GM12878 (cell line): Measurements from ENCODE around the gene MICAL3. TPM values are rescaled to one million over a fixed set of nuclear protein-coding genes. Genes with fewer than 3 reads are reported as not detected.

ENCODE experiments used
- ATAC-seq: fragments of 200-7000 bp; cut with Tn5 transposase; 3 replicates; pipeline ENCODE4 v1.9.1; 2020; ENCODE audit warnings: mild to moderate bottlenecking, moderate library complexity
- BruUV-seq: library from RNA; stranded (reverse); fragments of 400-500 nt; replicated peaks from 2 replicates; lab custom pipeline; 2021; lab: Mats Ljungman, UMichigan
- CTCF ChIA-PET: fragments of 300-600 bp; sonication (Branson Sonifier 250); formaldehyde crosslinking; extraction: SDS; loops from one replicate; lab custom pipeline; 2021; ENCODE audit warnings: inconsistent platforms; lab: Yijun Ruan, JAX
- POLR2A ChIA-PET: fragments of 350-600 bp; formaldehyde crosslinking; extraction: SDS; loops from one replicate; lab custom pipeline; 2021; ENCODE audit warnings: inconsistent platforms; lab: Charles Lee
- RAD21 ChIA-PET: fragments of 300-600 bp; sonication (Branson Sonifier 250); formaldehyde crosslinking; loops from one replicate; lab custom pipeline; 2023; ENCODE audit warnings: antibody characterized with exemption; ENCODE audit not compliant: unreplicated experiment; lab: Charles Lee
- SMC1A ChIA-PET: fragments of 300-600 bp; sonication (Branson Sonifier 250); formaldehyde crosslinking; loops from one replicate; lab custom pipeline; 2023; ENCODE audit not compliant: unreplicated experiment, uncharacterized antibody; lab: Charles Lee
- DNase-seq: peaks from one replicate; pipeline ENCODE4 v3.0.0-alpha.2; 2011; ENCODE audit warnings: low read depth, low spot score
- FAIRE-seq: peaks from 3 replicates; lab custom pipeline; 2011; peaks lifted over from hg19 to GRCh38; lab: Jason Lieb, UNC
- H2AFZ ChIP-seq: 2 replicates; pipeline ENCODE4 v1.6.0; 2011; ENCODE audit warnings: low read depth, low read length, control low read depth; ENCODE audit not compliant: control insufficient read depth
- H3K27ac ChIP-seq: 2 replicates; pipeline ENCODE4 v1.5.1; 2011; ENCODE audit warnings: control low read depth; ENCODE audit not compliant: control insufficient read depth, insufficient read depth
- H3K27me3 ChIP-seq, 2 experiments: replicated peaks in 1 of 2; 2 replicates each; pipeline versions ENCODE4 v1.6.0 to v1.6.1; 2011; ENCODE audit warnings: low read length in 1 of 2; ENCODE audit not compliant: control insufficient read depth in 2 of 2, insufficient read depth in 2 of 2
- H3K36me3 ChIP-seq, 2 experiments: 2 replicates each; pipeline ENCODE4 v1.5.1; 2011; ENCODE audit warnings: low read length in 1 of 2; ENCODE audit not compliant: control insufficient read depth in 2 of 2, insufficient read depth in 2 of 2
- H3K4me1 ChIP-seq: 2 replicates; pipeline ENCODE4 v1.6.1; 2011; ENCODE audit warnings: mild to moderate bottlenecking, low read length, moderate library complexity, mixed read lengths; ENCODE audit not compliant: control insufficient read depth, insufficient read depth
- H3K4me2 ChIP-seq: 2 replicates; pipeline ENCODE4 v1.6.0; 2011; ENCODE audit warnings: control low read depth; ENCODE audit not compliant: control insufficient read depth, insufficient read depth
- H3K4me3 ChIP-seq: fragments of 200-600 bp; sonication (generic); 2 replicates; pipeline ENCODE4 v1.5.1; 2016
- H3K79me2 ChIP-seq: 2 replicates; pipeline ENCODE4 v1.6.0; 2011; ENCODE audit warnings: low read length; ENCODE audit not compliant: control insufficient read depth, insufficient read depth
- H3K9ac ChIP-seq: 2 replicates; pipeline ENCODE4 v1.8.0; 2011; ENCODE audit warnings: low read length, control low read depth, mixed read lengths; ENCODE audit not compliant: control insufficient read depth, insufficient read depth
- H3K9me3 ChIP-seq: replicated peaks from 3 replicates; pipeline ENCODE4 v1.5.1; 2011; ENCODE audit warnings: mild to moderate bottlenecking, low read length; ENCODE audit not compliant: control insufficient read depth, insufficient read depth
- H4K20me1 ChIP-seq: 2 replicates; pipeline ENCODE4 v1.6.0; 2011; ENCODE audit not compliant: control insufficient read depth, insufficient read depth
- BMI1 ChIP-seq: fragments of 450-650 bp; IDR thresholded peaks from 2 replicates; pipeline ENCODE4 v1.6.1; 2016; ENCODE audit warnings: mild to moderate bottlenecking, moderate library complexity, borderline replicate concordance
- BRCA1 ChIP-seq: IDR thresholded peaks from 2 replicates; pipeline ENCODE4 v1.6.1; 2011; ENCODE audit warnings: low read depth, low read length, improper control_type of control experiment
- CTCF ChIP-seq, 3 experiments: IDR thresholded peaks in 2 of 3; conservative IDR thresholded peaks in 1 of 3; 2 replicates each; pipeline ENCODE4 v1.5.1; 2011; ENCODE audit warnings: low read depth in 3 of 3, low read length in 3 of 3, mild to moderate bottlenecking in 3 of 3, control low read depth in 2 of 3, moderate library complexity in 2 of 3, inconsistent platforms in 1 of 3, mixed read lengths in 1 of 3; ENCODE audit not compliant: control insufficient read depth in 2 of 3, insufficient read depth in 1 of 3; ENCODE audit errors: extremely low read depth in 1 of 3
- EED ChIP-seq: sonication (generic); IDR thresholded peaks from 2 replicates; pipeline ENCODE4 v1.6.1; 2016; ENCODE audit warnings: antibody characterized with exemption, low read depth
- EGR1 ChIP-seq, 2 experiments: IDR thresholded peaks; 1 replicate in 1 of 2; 2 replicates in 1 of 2; pipeline ENCODE4 v1.6.1; 2011 to 2012; ENCODE audit warnings: low read depth in 2 of 2, low read length in 2 of 2, borderline replicate concordance in 1 of 2, mild to moderate bottlenecking in 1 of 2, moderate library complexity in 1 of 2
- ELK1 ChIP-seq: IDR thresholded peaks from 2 replicates; pipeline ENCODE4 v1.6.1; 2012; ENCODE audit warnings: low read depth, low read length, improper control_type of control experiment
- ETV6 ChIP-seq, 2 experiments: fragments of 450-650 bp in 1 of 2; IDR thresholded peaks in 1 of 2; conservative IDR thresholded peaks in 1 of 2; 2 replicates each; pipeline ENCODE4 v1.6.1; 2014; ENCODE audit warnings: antibody characterized with exemption in 1 of 2, borderline replicate concordance in 1 of 2, low read depth in 1 of 2, mild to moderate bottlenecking in 1 of 2, moderate library complexity in 1 of 2
- FOS ChIP-seq: IDR thresholded peaks from 3 replicates; pipeline ENCODE4 v1.6.1; 2011; ENCODE audit warnings: borderline replicate concordance; ENCODE audit not compliant: insufficient read length; ENCODE audit errors: extremely low read depth
- KDM1A ChIP-seq: fragments of 200-600 bp; sonication (generic); IDR thresholded peaks from 2 replicates; pipeline ENCODE4 v1.6.1; 2016; ENCODE audit warnings: borderline replicate concordance
- MYC ChIP-seq: IDR thresholded peaks from 2 replicates; pipeline ENCODE4 v1.6.1; 2011; ENCODE audit warnings: mild to moderate bottlenecking, low read length, moderate library complexity, inconsistent platforms; ENCODE audit not compliant: insufficient read depth, insufficient replicate concordance, insufficient read length, severe bottlenecking
- ZBTB33 ChIP-seq: fragments of 450-650 bp; IDR thresholded peaks from 2 replicates; pipeline ENCODE4 v1.6.1; 2017; ENCODE audit warnings: mild to moderate bottlenecking
- WGBS: methylation state at CpG from one replicate; pipeline ENCODE4 v1.1.6; 2016; ENCODE audit warnings: low lambda C conversion rate; ENCODE audit not compliant: insufficient replicate concordance, insufficient coverage; ENCODE audit errors: missing lambda C conversion rate; 5-methylcytosine and 5-hydroxymethylcytosine counted together
- in situ Hi-C: fragments of 300-500 bp; cut with MboI; formaldehyde crosslinking; loops from 9 replicates; pipeline ENCODE4 v1.14.3; 2018; ENCODE audit warnings: mixed read lengths
- intact Hi-C: fragments of 100-400 bp; cut with micrococcal nuclease; formaldehyde crosslinking; loops from one replicate; pipeline ENCODE4 v1.14.2; 2022; ENCODE audit not compliant: unreplicated experiment
- polyA plus RNA-seq, 11 experiments: library from polyadenylated mRNA; depleted of rRNA in 4 of 11; unstranded in 6 of 11; stranded (reverse) in 5 of 11; fragments of >200 nt; fragmentation: Nextera tagmentation in 4 of 11; fragmentation: Illumina TruSeq in 1 of 11; extraction: Ambion mirVana in 4 of 11; extraction: Trizol in 1 of 11; gene quantifications; 1 replicate in 1 of 11; 2 replicates in 10 of 11; pipeline versions ENCODE4 v1.2.1 to v1.2.3, GENCODE V29; 2011 to 2016; ENCODE audit warnings: inconsistent platforms in 2 of 11, missing spikeins in 2 of 11, low read depth in 1 of 11
- total RNA-seq, 4 experiments: library from RNA; depleted of rRNA in 3 of 4; stranded (reverse); fragments of >200 nt in 3 of 4; fragmentation: Illumina TruSeq in 1 of 4; extraction: Trizol in 1 of 4; gene quantifications; 2 replicates each; pipeline versions ENCODE4 v1.2.1 to v1.2.3, GENCODE V29; 2013 to 2021

MICAL3 gene
- total and polyA plus RNA-seq, 10 of the 15 experiments (the other 5 are each of a cell fraction or from before 2014, with no cell fraction given), result 2.6 to 92.2 (median 24.0) TPM

DNA sequence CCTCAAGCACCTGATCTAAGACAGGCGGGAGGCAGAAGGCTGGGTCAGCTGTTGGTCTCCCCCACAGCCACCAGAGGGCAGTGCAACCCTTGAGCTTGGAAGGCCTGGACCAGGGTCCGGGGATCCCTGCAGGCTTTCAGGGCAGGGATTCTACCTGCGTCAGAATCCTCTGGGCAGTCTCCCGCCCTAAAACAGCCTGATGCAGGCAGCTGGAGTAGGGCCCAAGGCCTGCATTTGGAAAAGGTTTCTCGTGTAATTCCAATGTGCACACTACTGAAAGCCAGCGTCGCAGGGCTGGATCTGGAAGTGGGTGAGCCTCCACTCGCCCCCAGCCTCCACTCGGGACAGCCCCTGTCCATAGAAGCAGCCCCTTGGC, 281.8 kb downstream of the MICAL3 start (continued):
- TF ChIP-seq CTCF (IDR thresholded peaks at IDR 0.05 in 2 of 3, conservative IDR thresholded peaks at IDR 0.05 in 1 of 3; ENCODE audit: control insufficient read depth in 2 of 3, extremely low read depth in 1 of 3, insufficient read depth in 1 of 3, low read depth in 3 of 3, low read length in 3 of 3) (peak; percentile 84 to 94 (median 90)), BMI1 (no peak), EED (peak; percentile 24; the same call in 1 of the 2 replicates), EGR1 (IDR thresholded peaks at IDR 0.05; ENCODE audit: borderline replicate concordance in 1 of 2, low read depth in 2 of 2, low read length in 2 of 2) (0 out of 3 replicates have a peak, but pooled peaks of 1 of the 2 experiments have one; percentile 16)

DNA sequence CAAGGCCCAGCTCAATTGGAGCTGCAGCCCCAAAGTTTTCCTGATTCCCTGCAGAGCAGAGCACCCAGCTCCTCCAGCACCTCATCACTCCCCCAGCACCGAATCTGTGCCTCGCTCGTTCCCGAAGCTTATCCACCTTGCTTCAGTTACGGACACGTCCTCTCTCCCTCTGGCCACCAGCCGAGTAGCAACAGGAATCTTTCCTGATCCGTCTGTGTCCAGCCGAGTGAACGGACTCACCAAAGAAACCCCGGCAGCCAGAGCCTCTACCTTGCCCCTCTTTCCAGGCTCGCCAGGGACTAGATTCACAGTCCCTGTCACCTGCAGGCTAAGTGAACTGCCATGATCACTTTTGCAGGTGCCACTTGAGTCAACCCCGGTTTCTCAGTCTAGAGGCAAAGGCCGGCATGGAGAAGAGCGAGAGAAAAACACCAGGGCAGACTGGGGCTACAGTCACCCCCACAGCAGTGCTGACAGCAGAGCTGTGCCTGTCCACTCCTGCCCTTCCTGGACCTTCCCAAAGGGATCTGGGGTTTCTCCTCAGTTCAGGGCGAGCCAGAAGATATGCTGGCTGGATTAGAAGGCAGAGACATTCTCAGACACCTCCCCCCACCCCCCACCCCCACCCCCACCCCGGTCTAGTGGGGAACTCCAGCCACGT, 282.4 kb downstream of the MICAL3 start:
- ChIA-PET RAD21 (interaction anchor here (0.5 to 4.4 kb wide), 17 partner anchors 11 to 334 kb away, joined by 3 to 58 read pairs (median 4); no protein-coding TSS in a partner anchor), POLR2A (interaction anchor here (0.6 to 1.3 kb wide), 3 partner anchors 43 to 143 kb away, joined by 4 to 5 read pairs (median 4); partner anchors contain the start of gene BCL2L13), SMC1A (interaction anchor here (0.7 to 5.5 kb wide), 17 partner anchors 19 to 337 kb away, joined by 3 to 46 read pairs (median 5); partner anchors contain the start of genes BCL2L13 and PEX26), CTCF (interaction anchor here (1.0 to 4.7 kb wide), 27 partner anchors 8 to 333 kb away, joined by 3 to 101 read pairs (median 5); no protein-coding TSS in a partner anchor)
- H3K9ac ChIP-seq, result no peak overlapping the region
- no peaks in the 10 kb centered on the region for H3K9me3 ChIP-seq
- peak overlapping the region; percentile 58 for H3K27ac ChIP-seq
- peak; percentile 40 for DNase-seq
- no peak overlapping the region for H3K4me3 ChIP-seq
- H3K4me1 ChIP-seq, result peaks cover 7% of the 10 kb centered on the region
- H4K20me1 ChIP-seq, result no peaks in the 10 kb centered on the region
- H3K27me3 ChIP-seq, result no peaks in the 10 kb centered on the region
- WGBS, result 63% methylated on average over 18 of the region's 18 CpGs
- intact Hi-C loops (loop anchor here (1.0 to 5.0 kb wide), 4 partner anchors 43 to 335 kb away; partner anchors contain the start of gene PEX26), in situ Hi-C loops (loop anchor here (10.0 kb wide), 1 partner anchor 63 kb away; no protein-coding TSS in a partner anchor)
- H2AFZ ChIP-seq, result no peak overlapping the region
- FAIRE-seq, result no peak
- BruUV-seq, result no TSS peak
- H3K36me3 ChIP-seq, result peaks cover 2 to 35% of the 10 kb centered on the region in 2 experiments; a peak in 3 of 4 replicates
- H3K79me2 ChIP-seq, result peaks cover 6% of the 10 kb centered on the region
- H3K4me2 ChIP-seq, result no peak overlapping the region
- peak; percentile 57; the same call in 2 of the 3 replicates for ATAC-seq
- no peak for TF ChIP-seq KDM1A
- no peak for TF ChIP-seq ETV6 (conservative IDR thresholded peaks at IDR 0.05 in 1 of 2, IDR thresholded peaks at IDR 0.05 in 1 of 2; ENCODE audit: borderline replicate concordance in 1 of 2, low read depth in 1 of 2)
- no peak for TF ChIP-seq FOS
- TF ChIP-seq CTCF (IDR thresholded peaks at IDR 0.05 in 2 of 3, conservative IDR thresholded peaks at IDR 0.05 in 1 of 3; ENCODE audit: control insufficient read depth in 2 of 3, extremely low read depth in 1 of 3, insufficient read depth in 1 of 3, low read depth in 3 of 3, low read length in 3 of 3), result no peak
- TF ChIP-seq MYC, result no peak
- no peak for TF ChIP-seq BRCA1
- TF ChIP-seq ZBTB33, result no peak
- no peak for TF ChIP-seq ELK1
